EH (cell line): Measurements from ENCODE around the gene SPAG7.

Source experiments
- DNase-seq: peaks from one replicate; pipeline ENCODE4 v3.0.0-alpha.2; 2015; ENCODE audit warnings: low read depth

The SPAG7 gene

DNA sequence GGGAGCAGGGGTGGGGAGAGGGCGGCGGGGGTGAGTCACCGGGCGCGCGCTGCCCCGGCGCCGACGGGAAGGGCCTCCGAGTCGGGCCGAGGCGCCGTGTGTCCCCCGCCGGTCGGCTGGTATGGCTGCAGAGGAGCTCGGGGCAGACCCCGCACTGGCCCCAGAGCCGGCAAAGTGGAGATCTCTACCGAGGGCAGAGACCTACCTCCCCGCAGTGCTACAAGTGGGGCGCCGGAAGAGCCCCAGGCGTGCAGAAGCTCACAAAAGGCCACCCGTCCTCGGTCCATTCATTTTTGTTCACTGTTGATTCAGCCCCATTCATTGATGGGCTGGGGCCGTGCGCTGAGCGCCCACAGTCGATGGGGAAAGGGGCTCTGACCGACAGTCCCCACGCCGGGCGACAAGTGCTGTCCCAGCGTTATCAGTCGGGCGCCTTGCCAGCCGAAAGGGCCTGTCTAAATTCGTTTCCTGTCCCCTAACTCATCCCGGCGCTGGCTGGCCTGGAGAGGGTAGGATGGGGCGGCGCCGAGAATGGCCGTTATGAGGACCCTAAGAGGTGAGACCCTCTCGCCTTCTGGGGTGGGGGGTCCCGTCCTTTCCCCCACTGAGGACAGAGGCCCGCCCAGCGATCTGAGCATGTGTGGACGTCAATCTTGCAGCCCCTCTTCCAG, 17.4 kb downstream of the SPAG7 start:
- DNase-seq: peak; percentile 56

DNA sequence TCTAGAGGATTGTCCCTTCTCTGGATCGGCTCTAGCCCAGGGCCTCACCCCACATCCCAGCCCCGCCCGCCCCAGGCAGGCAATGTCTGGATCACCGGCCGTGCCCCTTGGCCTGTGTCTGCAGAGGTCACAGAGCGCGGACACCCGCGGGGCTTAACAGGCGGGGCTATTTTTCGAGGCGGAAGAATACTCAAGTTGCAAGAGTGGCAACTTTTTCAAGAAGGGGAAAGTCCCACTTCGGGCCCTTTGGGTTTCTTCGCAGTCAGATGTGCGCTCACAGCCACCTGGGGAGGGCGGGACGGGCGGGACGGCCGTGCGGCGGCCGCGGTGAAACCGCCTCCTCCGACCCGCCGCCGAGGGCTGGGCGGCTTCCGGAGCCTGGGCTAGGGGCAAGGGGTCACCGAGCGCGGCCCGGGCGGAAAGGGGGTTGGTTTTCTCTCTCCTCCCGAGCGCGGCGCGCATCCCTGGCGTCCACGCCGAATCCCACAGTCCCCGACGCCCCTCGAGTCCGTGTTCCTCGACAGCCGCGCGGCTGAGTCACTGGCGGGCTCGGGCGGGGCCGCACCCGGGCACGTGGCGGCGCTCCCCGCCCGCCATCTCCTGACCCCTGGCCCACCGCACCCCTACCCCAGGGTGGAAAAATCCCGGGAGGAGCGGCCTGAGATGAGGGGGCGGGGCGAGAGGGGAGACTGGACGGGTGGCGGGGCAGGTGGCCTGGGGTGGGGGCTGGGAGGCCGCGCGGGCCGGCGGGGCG, 18.1 kb downstream of the SPAG7 start:
- DNase-seq: peak; percentile 71

DNA sequence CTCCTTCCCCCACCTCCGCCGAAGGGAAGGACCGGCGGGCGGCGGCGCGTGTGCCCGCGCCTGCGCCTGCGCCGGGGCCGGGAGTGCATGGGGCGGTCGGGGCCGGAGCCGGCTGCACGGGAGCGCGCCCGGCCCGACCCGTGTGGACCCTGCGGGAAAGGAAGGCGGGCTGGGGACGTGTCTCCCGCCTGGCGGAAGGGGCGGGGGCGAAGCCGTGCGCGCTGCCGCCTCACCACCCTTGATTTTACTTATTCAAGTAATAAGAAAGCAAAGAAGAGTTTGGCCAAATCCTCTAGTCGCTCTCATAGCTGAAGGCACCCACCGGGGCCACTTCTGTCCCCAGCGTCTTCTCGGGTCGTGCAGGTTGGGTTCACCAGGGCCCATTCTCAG, 18.7 kb downstream of the SPAG7 start:
- DNase-seq: peak; percentile 92

DNA sequence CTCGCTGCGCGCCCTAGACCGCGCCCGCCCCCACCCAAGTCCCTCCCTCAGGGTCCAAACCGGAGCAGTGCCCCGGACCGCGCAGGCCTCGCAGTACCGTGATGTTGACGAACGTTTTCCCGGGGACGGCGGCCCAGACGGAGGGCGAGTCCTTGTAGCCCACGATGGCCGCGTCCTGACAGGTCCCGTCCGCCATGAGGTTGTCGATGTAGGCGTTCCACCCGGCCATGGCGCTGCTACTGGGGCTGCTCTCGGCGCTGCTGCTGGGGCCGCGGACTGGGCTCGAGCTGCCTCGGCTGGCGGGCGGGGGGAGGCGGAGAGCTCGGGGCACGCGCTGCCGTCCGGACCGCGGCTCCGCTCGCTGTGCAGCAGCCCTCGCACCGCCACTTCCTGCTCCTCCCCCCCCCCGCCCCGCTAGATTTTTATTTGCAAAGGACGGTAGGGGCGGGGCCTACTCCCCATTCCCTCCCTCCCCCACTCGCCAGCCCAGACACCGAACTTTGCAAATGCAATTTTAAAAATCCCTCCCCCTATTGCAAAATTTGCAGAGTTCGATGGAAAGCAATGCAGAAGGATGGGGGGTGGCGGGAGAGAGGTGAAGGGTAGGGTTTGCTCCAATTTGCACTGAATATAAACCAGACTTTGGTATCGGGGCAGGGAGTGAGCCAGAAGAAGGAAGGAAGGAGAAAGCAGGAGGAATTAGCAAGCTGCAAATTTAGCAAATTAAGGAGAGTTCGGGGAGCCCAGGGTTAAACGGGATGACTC, 19.3 kb downstream of the SPAG7 start, which contains the start of gene PFN1:
Gene PFN1 (minus strand): TSS at position 365 of the 765 bp plus-strand sequence. CDS start 136 bp downstream, at position 229.
- DNase-seq: peak; percentile 93

DNA sequence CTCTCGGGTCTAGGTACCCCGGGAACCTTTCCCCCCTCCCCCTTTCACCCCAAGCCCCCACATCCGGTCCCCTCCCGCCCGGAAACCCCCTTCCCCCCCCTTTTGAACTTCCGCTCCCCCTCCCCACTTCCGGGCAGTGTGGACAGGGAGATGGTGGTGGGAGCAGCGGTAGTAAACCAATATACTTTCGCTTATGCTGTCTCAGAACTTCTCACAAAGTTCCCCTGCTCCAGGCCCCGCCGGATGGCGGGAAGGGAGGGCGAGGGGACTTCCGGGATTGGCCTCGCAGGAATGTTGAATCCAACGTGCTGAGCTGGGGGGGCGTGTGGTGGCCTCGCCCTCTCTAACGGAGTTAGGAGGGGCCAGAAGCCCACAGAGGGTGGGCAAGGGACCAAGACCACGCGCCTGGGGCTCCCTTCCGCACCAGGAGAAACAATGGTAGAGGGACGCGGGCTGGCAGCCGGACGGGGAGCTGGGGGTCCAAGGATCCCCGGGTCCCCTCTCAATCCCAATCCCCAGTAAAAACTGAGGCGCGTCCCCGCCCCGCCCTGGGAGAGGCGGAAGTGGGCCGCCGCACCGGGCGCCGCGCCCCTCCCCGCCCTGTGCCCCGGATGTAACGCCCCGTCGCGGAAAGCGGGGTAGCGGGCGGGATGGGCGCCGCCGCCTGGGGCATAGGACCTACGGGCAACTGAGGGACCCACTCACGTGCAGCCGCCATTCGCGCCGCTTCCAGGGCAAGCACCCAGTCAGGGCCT, 20.0 kb downstream of the SPAG7 start:
- peak; percentile 70 for DNase-seq

DNA sequence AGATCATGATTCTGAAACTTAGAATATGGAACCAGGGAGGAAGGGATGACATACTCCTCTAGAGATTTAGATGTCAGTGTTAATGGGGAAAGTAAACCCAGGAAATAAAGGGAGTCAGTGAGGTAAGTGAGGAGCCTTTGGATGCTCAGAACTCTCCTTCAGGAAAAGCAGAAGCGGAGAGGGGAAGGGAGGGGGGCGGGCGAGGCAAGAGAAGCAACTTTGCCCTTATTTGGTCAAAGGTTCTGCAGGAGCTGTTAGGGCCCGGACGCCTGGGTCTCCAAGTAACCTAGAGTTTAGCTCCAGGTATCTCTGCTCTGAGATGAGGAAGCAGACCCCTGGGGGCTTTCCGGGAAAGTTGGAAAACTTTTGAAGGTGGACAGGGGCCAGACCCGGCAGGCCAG, 20.6 kb downstream of the SPAG7 start:
- DNase-seq: peak; percentile 60

DNA sequence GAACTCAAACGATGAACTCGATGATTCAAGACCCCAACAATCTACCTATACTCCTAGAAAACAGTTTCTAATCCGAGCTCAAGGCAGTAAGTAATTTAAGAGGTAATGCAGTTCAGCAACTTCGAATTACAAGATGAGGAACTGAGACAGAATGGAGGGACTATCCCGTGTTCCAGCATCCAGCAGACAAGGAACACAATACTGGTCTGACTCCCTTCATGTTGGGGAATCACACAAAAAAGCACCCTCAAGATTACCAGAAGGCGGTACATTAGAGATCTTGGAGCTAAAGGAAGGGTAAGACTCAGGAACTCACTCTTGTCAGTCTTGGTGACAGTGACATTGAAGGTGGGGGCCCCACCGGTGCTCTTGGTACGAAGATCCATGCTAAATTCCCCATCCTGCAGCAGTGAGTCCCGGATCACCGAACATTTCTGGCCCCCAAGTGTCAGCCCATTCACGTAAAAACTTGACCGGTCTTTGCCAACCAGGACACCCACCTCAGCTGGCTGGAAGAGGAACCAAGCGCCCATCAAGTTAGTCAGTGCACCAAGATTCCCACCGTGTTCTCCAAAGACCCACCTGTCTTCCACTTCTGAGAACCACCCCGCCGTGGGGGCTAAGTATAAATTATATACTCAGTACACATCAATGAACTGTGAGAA, 21.2 kb downstream of the SPAG7 start:
- DNase-seq: no peak

DNA sequence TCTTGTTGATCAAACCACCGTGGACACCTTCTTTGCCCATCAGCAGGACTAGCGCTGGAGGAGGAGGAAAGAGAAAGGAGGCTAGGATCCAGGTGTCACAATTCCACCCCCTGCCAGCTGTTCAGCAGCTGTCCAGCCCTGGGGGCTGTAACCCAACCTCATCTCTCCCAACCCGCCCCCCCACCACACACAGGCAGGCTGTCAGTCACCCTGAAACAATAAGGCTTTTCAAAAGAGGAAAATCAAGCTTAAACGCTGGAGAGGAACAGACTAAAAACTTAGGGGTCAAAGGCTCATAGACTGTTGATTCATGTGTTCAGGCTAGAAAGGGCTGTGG, 21.7 kb downstream of the SPAG7 start:
- no peak for DNase-seq

DNA sequence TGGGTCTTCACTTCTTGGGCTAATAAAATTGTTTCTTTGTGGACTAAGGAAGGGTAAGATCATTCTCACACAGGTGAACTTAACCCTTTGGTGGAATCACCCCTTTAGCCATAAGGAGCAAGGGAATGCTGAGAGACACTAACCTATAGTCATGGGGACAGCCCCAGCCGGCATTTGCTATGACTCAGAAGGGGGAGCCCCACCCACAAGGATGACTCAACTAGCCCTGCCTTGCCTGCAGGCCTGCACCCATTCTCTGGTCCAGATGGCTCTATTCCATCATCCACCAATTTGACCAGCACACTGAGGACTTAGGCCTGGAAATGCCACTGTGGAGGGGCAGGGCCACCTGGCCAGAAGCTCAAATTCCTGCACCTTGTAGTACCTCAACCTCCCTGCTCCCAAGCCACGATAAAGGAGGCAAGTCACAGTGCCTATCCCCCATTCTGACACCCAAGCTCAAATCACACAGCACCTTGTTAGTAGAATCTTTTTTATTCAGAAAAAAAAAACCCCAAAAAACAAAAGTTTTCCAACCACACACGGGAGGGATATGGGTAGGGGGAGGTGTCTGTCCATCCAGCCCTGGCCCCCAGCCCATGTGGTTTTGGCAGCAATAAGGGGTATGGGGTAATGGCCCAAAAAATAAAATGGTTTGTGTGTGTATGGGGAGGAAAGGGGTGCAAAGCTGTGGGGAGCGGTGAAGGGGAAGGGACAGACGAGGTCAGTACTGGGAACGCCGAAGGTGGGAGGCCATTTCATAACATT, 22.3 kb downstream of the SPAG7 start:
- DNase-seq: peak; percentile 95

DNA sequence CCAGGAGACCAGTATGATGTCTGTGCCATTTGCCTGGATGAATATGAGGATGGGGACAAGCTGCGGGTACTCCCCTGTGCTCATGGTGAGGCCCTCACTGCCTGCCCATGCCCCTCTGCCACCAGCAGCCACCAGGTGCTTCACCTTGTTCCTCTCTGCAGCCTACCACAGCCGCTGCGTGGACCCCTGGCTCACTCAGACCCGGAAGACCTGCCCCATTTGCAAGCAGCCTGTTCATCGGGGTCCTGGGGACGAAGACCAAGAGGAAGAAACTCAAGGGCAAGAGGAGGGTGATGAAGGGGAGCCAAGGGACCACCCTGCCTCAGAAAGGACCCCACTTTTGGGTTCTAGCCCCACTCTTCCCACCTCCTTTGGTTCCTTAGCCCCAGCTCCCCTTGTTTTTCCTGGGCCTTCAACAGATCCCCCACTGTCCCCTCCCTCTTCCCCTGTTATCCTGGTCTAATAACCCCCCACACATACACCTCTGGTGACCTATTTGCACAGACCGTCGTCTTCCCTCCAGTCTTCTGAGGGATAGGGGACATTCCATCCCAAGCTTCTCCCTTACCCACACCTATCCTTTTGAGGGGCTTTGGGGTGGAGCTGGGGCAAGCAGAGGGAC, 23.0 kb downstream of the SPAG7 start:
- DNase-seq: no peak

DNA sequence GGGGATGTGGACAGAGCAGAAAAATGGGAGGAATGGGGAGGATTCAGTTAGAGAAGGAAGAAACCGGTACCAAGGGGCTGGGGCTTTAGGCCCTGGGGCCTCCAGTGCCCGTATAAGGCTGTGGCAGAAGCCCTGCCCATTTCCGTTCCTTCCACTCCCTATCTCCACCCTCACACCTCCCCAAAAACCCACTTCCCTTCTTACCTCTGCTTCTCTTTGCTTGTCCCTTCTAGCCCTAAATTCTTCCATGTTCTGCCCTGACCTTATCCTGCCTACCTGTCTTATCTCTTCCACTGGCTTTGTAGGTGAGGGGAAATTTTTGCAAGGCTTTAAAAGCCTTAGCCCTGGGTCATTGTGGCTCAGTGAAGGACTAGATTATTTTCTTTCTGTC, 23.5 kb downstream of the SPAG7 start:
- no peak for DNase-seq

DNA sequence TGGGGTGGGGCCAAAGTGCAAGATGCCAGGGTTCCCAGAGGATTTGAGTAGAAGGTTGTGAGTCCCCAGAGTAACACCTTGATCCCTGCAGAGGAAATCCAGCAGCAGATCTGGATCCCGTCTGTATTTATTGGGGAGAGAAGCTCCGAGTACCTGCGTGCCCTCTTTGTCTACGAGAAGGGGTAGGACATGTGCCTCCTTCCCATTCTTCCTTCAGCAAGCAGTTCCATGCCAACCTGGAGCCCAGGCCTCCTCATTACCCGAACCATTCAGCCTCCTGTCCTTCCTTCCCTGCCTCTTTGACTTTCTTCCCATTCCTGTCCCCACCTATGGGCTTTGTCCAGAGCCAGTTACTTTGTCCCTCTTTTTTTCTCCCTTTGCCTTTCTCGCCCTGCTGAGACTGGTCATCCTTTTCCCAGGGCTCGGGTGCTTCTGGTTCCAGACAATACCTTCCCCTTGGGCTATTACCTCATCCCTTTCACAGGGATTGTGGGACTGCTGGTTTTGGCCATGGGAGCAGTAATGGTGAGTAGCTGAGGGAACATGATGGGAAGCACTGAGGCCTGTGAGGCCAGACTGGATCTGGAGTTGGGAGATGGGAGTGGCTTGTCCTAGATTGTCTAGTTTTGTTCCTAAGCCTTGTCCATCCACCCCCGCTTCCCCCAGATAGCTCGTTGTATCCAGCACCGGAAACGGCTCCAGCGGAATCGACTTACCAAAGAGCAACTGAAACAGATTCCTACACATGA, 24.7 kb downstream of the SPAG7 start:
- DNase-seq: no peak

DNA sequence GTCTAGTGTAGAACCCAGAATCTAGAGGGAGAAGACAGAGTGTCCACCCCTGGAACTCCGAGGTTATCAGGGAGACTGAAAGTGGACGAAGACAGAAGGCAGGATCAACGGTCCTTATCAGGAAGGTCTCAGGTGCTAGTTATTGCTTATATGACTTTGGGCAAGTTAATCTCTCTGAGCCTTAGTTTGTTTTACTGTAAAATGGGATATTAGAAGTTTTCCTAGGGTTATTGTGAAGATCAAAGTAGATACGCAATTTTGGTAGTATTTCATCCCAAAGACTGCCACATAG, 26.4 kb downstream of the SPAG7 start:
- no peak for DNase-seq

DNA sequence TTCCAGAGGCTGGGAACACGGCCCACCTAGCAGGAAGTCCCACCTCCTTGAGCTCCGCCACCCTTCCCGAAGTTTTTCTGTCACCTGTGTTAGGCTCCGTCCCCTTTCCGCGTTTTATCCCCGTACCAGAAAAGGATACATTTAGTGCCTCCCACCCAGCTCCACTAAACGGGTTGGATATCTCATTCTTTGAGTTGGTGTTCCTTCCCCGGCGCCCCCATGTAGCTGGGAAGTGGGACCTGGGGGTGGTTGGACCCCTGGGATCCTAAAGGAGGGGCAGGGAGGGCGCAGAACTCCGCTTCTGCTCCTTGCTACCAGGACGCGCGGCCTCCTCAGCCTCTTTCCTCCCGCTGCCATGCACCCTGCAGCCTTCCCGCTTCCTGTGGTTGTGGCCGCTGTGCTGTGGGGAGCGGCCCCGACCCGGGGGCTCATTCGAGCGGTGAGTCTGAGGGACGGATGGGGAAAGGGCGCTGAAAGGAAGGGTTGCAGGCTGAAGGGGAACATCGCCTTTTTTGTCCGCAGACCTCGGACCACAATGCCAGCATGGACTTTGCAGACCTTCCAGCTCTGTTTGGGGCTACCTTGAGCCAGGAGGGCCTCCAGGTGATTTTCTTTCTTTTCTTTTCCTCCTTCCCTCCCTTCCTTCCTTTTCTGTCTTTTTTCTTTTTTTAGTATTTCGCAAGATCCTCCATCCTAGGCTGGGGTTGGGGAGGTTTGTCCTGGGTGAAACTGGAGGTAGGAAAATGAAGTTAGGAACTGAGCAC, 26.9 kb downstream of the SPAG7 start:
- no peak for DNase-seq

DNA sequence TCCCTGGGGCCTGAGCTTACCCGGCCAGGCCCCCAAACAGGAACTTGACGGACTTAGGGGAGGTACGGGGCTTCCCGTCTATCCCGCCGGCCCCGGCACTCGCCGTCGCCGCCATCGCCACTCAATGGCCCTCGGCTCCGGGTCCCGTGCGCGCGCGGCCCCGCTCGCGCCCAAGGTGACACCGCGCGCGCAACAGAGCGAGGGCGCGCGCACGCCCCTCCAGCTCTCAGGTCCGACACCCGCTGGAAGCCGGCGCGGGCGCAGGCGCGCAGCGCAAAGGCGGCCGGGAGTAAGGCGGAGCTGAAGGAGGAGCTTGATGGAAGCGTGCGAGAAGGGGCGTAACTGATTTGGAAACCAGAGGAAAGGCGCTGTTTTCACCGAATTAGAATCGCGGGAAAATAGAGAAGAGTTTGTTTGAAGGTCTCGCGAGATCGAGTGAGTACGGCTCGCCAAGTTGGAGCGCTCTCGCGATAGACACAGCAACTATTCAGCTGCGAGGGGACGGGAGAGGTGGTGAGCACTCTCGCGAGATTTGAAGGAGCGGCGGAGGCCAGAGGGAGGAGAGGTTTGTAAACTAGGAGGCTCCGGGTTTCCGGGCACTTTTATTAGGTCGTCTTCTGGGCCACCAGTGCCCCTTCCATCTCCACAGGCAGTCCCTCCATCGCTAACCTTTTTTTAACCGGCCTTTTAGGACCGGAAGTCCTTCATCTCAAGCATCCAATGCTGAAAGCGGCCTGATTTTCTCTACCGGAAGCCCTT, 27.6 kb downstream of the SPAG7 start, which contains the start of the genes RNF167 and SLC25A11:
Gene RNF167 (plus strand): TSS at position 473 of the 759 bp plus-strand sequence. CDS start 642 bp downstream, outside the sequence.
Gene SLC25A11 (minus strand): TSS at position 251 of the 759 bp plus-strand sequence. CDS start 136 bp downstream, at position 115.
- peak; percentile 100 for DNase-seq

DNA sequence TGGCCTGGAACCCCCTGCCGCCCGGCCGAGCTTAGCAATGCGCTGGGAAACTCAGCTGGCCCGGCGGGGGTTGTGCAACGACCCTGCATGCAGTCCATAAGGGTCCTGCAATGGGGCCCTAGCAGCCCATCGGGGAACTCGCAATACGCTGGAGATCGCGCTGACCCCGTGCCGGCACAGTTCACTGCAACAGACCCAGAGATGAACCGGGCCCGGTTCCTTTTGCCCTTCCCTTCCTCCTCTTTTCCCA, 28.1 kb downstream of the SPAG7 start:
- DNase-seq: no peak

DNA sequence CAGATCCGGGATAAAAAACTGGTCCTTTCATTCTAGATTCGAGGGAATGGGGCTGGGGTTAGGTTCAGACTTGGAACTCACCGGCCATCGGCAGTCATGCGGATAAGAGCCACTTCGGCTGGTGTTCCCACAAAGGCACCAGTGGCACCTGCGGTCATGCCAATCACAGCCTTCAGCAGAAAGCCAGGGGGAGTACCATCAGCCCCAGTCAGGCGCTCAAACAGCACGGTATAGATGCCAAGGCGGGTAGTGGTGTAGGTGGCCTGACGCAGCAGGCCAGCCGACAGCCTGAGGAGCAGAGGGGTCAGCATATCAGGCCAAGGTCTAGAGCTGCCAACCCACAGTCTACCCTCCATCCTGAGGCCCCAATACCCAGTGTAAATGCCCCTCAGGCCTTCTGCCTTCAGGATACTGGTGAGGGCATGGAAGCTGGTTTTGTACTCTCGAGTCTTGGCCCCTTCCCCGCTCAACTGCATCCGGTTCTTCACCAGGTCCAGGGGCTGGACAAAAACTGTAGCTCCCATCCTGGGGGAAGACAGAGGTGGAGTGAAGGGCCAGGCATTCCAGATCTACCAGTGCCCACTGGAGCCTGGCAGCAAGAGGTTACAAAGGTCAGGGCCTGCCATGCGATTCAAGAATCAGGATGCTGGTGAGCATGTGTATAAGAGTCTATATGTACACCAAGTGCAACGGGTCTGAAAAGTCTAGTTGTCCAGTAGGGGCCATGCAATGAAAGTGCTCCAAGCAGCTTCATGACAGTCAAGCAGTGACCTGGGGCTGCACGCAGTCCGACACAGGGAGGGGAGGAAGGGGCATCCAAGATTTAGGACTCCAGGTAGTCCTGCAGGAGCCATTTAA, 28.7 kb downstream of the SPAG7 start:
- DNase-seq: peak; percentile 25
